Measurements from ENCODE around the gene TC2N. TPM values are rescaled to one million over a fixed set of nuclear protein-coding genes. Genes with fewer than 3 reads are reported as not detected.

The TC2N gene
- total and polyA plus RNA-seq, 4 donors, result 0.62 to 6.4 (median 1.6) TPM

GRCh38 chr14:91841065-91841464, 26.3 kb downstream of the TC2N start:
- no peak overlapping the region for H3K4me3 ChIP-seq (ENCODE audit: low read depth in 1 of 3, low read length in 3 of 3)
- no peaks in the 10 kb centered on the region for H3K36me3 ChIP-seq (ENCODE audit: control insufficient read depth in 4 of 4, insufficient read depth in 3 of 4, low read depth in 1 of 4, low read length in 3 of 4)
- H3K4me1 ChIP-seq (ENCODE audit: control insufficient read depth in 4 of 4, insufficient read depth in 4 of 4, low read length in 3 of 4), result peaks cover 0 to 9% (median 3%) of the 10 kb centered on the region in 4 donors
- H3K27me3 ChIP-seq (ENCODE audit: control insufficient read depth in 4 of 4, insufficient read depth in 4 of 4, low read length in 3 of 4), result no peaks in the 10 kb centered on the region
- no peak for DNase-seq (ENCODE audit: low spot score)
- no peak for TF ChIP-seq GABPA (IDR thresholded peaks at IDR 0.05 in 1 of 2, conservative IDR thresholded peaks at IDR 0.05 in 1 of 2)
- TF ChIP-seq CTCF (IDR thresholded peaks at IDR 0.05; ENCODE audit: low read depth, low read length, missing input control), result no peak
- no peak for TF ChIP-seq NR2F2 (IDR thresholded peaks at IDR 0.05)
- TF ChIP-seq JUND (IDR thresholded peaks at IDR 0.05), result no peak
- no peak for TF ChIP-seq RXRA (IDR thresholded peaks at IDR 0.05)
- no peak for TF ChIP-seq EGR1 (IDR thresholded peaks at IDR 0.05; ENCODE audit: low read depth in 2 of 2)
- no peak for TF ChIP-seq HNF4A (conservative IDR thresholded peaks at IDR 0.05)
- no peak for TF ChIP-seq RAD21 (IDR thresholded peaks at IDR 0.05)
- TF ChIP-seq ZBTB33 (IDR thresholded peaks at IDR 0.05), result no peak
- TF ChIP-seq ATF3 (IDR thresholded peaks at IDR 0.05), result no peak
- TF ChIP-seq YY1 (IDR thresholded peaks at IDR 0.05), result no peak
- H3K9ac ChIP-seq (ENCODE audit: low read depth in 1 of 2, low read length in 2 of 2), result no peak overlapping the region
- H3K9me3 ChIP-seq (ENCODE audit: control insufficient read depth in 4 of 4, low read length in 3 of 4), result no peaks in the 10 kb centered on the region
- H3K27ac ChIP-seq (ENCODE audit: low read depth in 1 of 2, low read length in 2 of 2), result no peak overlapping the region

- H3K4me1 ChIP-seq (ENCODE audit: control insufficient read depth in 4 of 4, insufficient read depth in 4 of 4, low read length in 3 of 4), result peaks cover 0 to 12% (median 5%) of the 10 kb centered on the region in 4 donors
- WGBS, result 94% methylated on average over 1 of the region's 1 CpG
- H3K36me3 ChIP-seq (ENCODE audit: control insufficient read depth in 4 of 4, insufficient read depth in 3 of 4, low read depth in 1 of 4, low read length in 3 of 4), result no peaks in the 10 kb centered on the region
- TF ChIP-seq MAX (IDR thresholded peaks at IDR 0.05), result no peak
- no peak for TF ChIP-seq YY1 (IDR thresholded peaks at IDR 0.05)
- TF ChIP-seq NR2F2 (IDR thresholded peaks at IDR 0.05), result no peak
- TF ChIP-seq ZBTB33 (IDR thresholded peaks at IDR 0.05), result no peak
- TF ChIP-seq HNF4A (conservative IDR thresholded peaks at IDR 0.05), result no peak
- no peak for TF ChIP-seq EGR1 (IDR thresholded peaks at IDR 0.05; ENCODE audit: low read depth in 2 of 2)
- no peak for TF ChIP-seq JUND (IDR thresholded peaks at IDR 0.05)
- TF ChIP-seq GABPA (IDR thresholded peaks at IDR 0.05 in 1 of 2, conservative IDR thresholded peaks at IDR 0.05 in 1 of 2), result no peak
- TF ChIP-seq FOXA1 (IDR thresholded peaks at IDR 0.05), result no peak
- TF ChIP-seq SP1 (IDR thresholded peaks at IDR 0.05), result no peak
- no peak for TF ChIP-seq FOXA2 (IDR thresholded peaks at IDR 0.05)
- TF ChIP-seq RXRA (IDR thresholded peaks at IDR 0.05), result no peak
- no peak for TF ChIP-seq HNF4G (IDR thresholded peaks at IDR 0.05)
- no peak for TF ChIP-seq ATF3 (IDR thresholded peaks at IDR 0.05)
- no peak for TF ChIP-seq RAD21 (IDR thresholded peaks at IDR 0.05)
- H3K27me3 ChIP-seq (ENCODE audit: control insufficient read depth in 4 of 4, insufficient read depth in 4 of 4, low read length in 3 of 4), result no peaks in the 10 kb centered on the region
- no peaks in the 10 kb centered on the region for H3K9me3 ChIP-seq (ENCODE audit: control insufficient read depth in 4 of 4, low read length in 3 of 4)
- no peak overlapping the region for H3K4me3 ChIP-seq (ENCODE audit: low read depth in 1 of 3, low read length in 3 of 3)
- no peak for DNase-seq (ENCODE audit: low spot score)
- H3K27ac ChIP-seq (ENCODE audit: low read depth in 1 of 2, low read length in 2 of 2), result no peak overlapping the region
- H3K9ac ChIP-seq (ENCODE audit: low read depth in 1 of 2, low read length in 2 of 2), result no peak overlapping the region
These were observed 27.6 kb downstream of the TC2N start for GRCh38 chr14:91839749-91840148.
